Spleen (tissue), 11 donors: Measurements from ENCODE around the gene HCRTR2. TPM values are rescaled to one million over a fixed set of nuclear protein-coding genes. Genes with fewer than 3 reads are reported as not detected.

ENCODE experiments used
- DNase-seq: peaks from one replicate; pipeline ENCODE4 v3.0.0-alpha.2; 2020
- H3K27ac ChIP-seq, 8 donors: fragments of 200-600 bp; sonication (generic) in 7 of 8; 1 replicate in 4 of 8; 2 replicates in 4 of 8; pipeline versions ENCODE4 v1.5.0 to v1.8.0; 2016 to 2021; ENCODE audit warnings: inconsistent platforms in 4 of 8, mild to moderate bottlenecking in 4 of 8, moderate library complexity in 1 of 8
- H3K27me3 ChIP-seq, 7 donors: fragments of 200-600 bp; sonication (generic) in 6 of 7; replicated peaks in 1 of 7; 1 replicate in 4 of 7; 2 replicates in 3 of 7; pipeline versions ENCODE4 v1.5.0 to v1.8.0; 2016 to 2021; ENCODE audit warnings: inconsistent platforms in 3 of 7, mild to moderate bottlenecking in 1 of 7
- H3K36me3 ChIP-seq, 6 donors: fragments of 200-600 bp; sonication (generic) in 5 of 6; 1 replicate in 4 of 6; 2 replicates in 2 of 6; pipeline versions ENCODE4 v1.5.0 to v1.8.0; 2016 to 2021; ENCODE audit warnings: inconsistent platforms in 2 of 6
- H3K4me1 ChIP-seq, 6 donors: fragments of 200-600 bp; sonication (generic) in 5 of 6; 1 replicate in 3 of 6; 2 replicates in 3 of 6; pipeline versions ENCODE4 v1.5.0 to v1.8.0; 2016 to 2021; ENCODE audit warnings: inconsistent platforms in 3 of 6
- H3K4me3 ChIP-seq, 8 donors: fragments of 200-600 bp; sonication (generic) in 7 of 8; 1 replicate in 4 of 8; 2 replicates in 4 of 8; pipeline versions ENCODE4 v1.5.0 to v1.8.0; 2016 to 2021; ENCODE audit warnings: inconsistent platforms in 4 of 8, mild to moderate bottlenecking in 4 of 8, moderate library complexity in 2 of 8
- H3K9me3 ChIP-seq, 8 donors: fragments of 200-600 bp; sonication (generic) in 7 of 8; 1 replicate in 4 of 8; 2 replicates in 4 of 8; pipeline versions ENCODE4 v1.5.0 to v1.8.0; 2016 to 2021; ENCODE audit warnings: inconsistent platforms in 4 of 8
- CTCF ChIP-seq, 11 experiments: fragments of 200-600 bp in 7 of 11; fragments of 450-650 bp in 4 of 11; sonication (generic) in 4 of 11; IDR thresholded peaks in 8 of 11; conservative IDR thresholded peaks in 3 of 11; 1 replicate in 7 of 11; 2 replicates in 4 of 11; pipeline versions ENCODE4 v1.4.0 to v1.8.0; 2016 to 2021; ENCODE audit warnings: antibody characterized with exemption in 11 of 11, inconsistent platforms in 4 of 11, mild to moderate bottlenecking in 1 of 11
- POLR2A ChIP-seq, 3 donors: fragments of 450-650 bp; IDR thresholded peaks; one replicate each; pipeline ENCODE4 v1.5.1; 2017; ENCODE audit warnings: antibody characterized with exemption in 3 of 3, mild to moderate bottlenecking in 1 of 3
- POLR2AphosphoS5 ChIP-seq, 3 donors: sonication (generic); formaldehyde crosslinking; IDR thresholded peaks; one replicate each; pipeline ENCODE4 v1.5.1; 2017; ENCODE audit warnings: antibody characterized with exemption in 3 of 3
- WGBS, 5 donors: extraction: QIAGEN DNeasy Blood & Tissue Kit in 3 of 5; methylation state at CpG; one replicate each; pipeline versions ENCODE4 v1.1.5 to v1.1.7; 2013 to 2018; 5-methylcytosine and 5-hydroxymethylcytosine counted together
- intact Hi-C: fragments of 100-400 bp; cut with DNase I; formaldehyde crosslinking; loops from one replicate; pipeline ENCODE4 v1.15.0; 2023; ENCODE audit warnings: low total_unique reads
- polyA plus RNA-seq, 3 donors: library from polyadenylated mRNA; stranded (reverse); fragments of 200-250 nt; gene quantifications; one replicate each; pipeline ENCODE4 v1.2.1, GENCODE V29; 2013
- total RNA-seq, 7 donors: library from RNA; depleted of rRNA in 3 of 7; stranded (reverse); fragments of >200 nt in 3 of 7; fragmentation: NEBNext Ultra II Directional in 4 of 7; extraction: Animal tissue kit (Norgen Biotek cat#: 25700) in 4 of 7; gene quantifications; one replicate each; pipeline versions ENCODE4 v1.1.0 to v1.2.1, GENCODE V29; 2016 to 2021
- donor health status: healthy with polysubstance abuse.
- donor health status: DM: no; HTN: no; CAD: no; lungs with moderate emphysema.
- donor health status: DM: no; HTN: no; CAD: no.
- donor health status: Bipolar disorder and iron deficiency.
- donor health status: healthy.
- donor health status: DM: no; HTN: no; CAD: no.
- donor health status: DM: yes; HTN: yes; CAD: no.

Gene HCRTR2
- total and polyA plus RNA-seq, 10 donors = not detected

GRCh38 chr6:55260181-55260580 lies 85.9 kb downstream of the HCRTR2 start:
- intact Hi-C loops = no loop called here
- 72 to 92% (median 83%) methylated on average over 2 of the region's 2 CpGs for WGBS, 5 donors
- Histone ChIP-seq H3K9me3 (peaks cover 0 to 5% (median 0%) of the 10 kb centered on the region in 8 donors), H3K36me3 (no peaks in the 10 kb centered on the region), H3K27me3 (no peaks in the 10 kb centered on the region), H3K4me3 (no peak overlapping the region), H3K27ac (no peak overlapping the region), H3K4me1 (no peaks in the 10 kb centered on the region)
- no peak for DNase-seq
- TF ChIP-seq CTCF (IDR thresholded peaks at IDR 0.05 in 8 of 11, conservative IDR thresholded peaks at IDR 0.05 in 3 of 11) = no peak
- no peak for TF ChIP-seq POLR2AphosphoS5 (IDR thresholded peaks at IDR 0.05)
- no peak for TF ChIP-seq POLR2A (IDR thresholded peaks at IDR 0.05)

- TF ChIP-seq POLR2AphosphoS5 (IDR thresholded peaks at IDR 0.05) (no peak), POLR2A (IDR thresholded peaks at IDR 0.05) (no peak), CTCF (IDR thresholded peaks at IDR 0.05 in 8 of 11, conservative IDR thresholded peaks at IDR 0.05 in 3 of 11) (no peak)
- 79 to 86% (median 82%) methylated on average over 4 of the region's 4 CpGs for WGBS, 5 donors
- Histone ChIP-seq H3K27me3 (no peaks in the 10 kb centered on the region), H3K27ac (no peak overlapping the region), H3K4me1 (no peaks in the 10 kb centered on the region), H3K4me3 (no peak overlapping the region), H3K9me3 (peaks cover 0 to 13% (median 0%) of the 10 kb centered on the region in 8 donors), H3K36me3 (no peaks in the 10 kb centered on the region)
- no peak for DNase-seq
- intact Hi-C loops = no loop called here
Measured at GRCh38 chr6:55265409-55266114, 91.2 kb downstream of the HCRTR2 start.

GRCh38 chr6:55266896-55267295 lies 92.6 kb downstream of the HCRTR2 start:
- TF ChIP-seq CTCF (IDR thresholded peaks at IDR 0.05 in 8 of 11, conservative IDR thresholded peaks at IDR 0.05 in 3 of 11) (no peak), POLR2AphosphoS5 (IDR thresholded peaks at IDR 0.05) (no peak), POLR2A (IDR thresholded peaks at IDR 0.05) (no peak)
- Histone ChIP-seq H3K4me3 (no peak overlapping the region), H3K9me3 (peaks cover 0 to 8% (median 0%) of the 10 kb centered on the region in 8 donors), H3K27ac (no peak overlapping the region), H3K27me3 (no peaks in the 10 kb centered on the region), H3K4me1 (no peaks in the 10 kb centered on the region), H3K36me3 (no peaks in the 10 kb centered on the region)
- 56 to 83% (median 67%) methylated on average over 2 of the region's 2 CpGs for WGBS, 5 donors
- DNase-seq = no peak
- intact Hi-C loops = no loop called here

- no peaks in the 10 kb centered on the region for H3K4me1 ChIP-seq
- H3K27ac ChIP-seq = no peak overlapping the region
- no peak for DNase-seq
- no peaks in the 10 kb centered on the region for H3K27me3 ChIP-seq
- H3K4me3 ChIP-seq = no peak overlapping the region
- 25 to 31% (median 28%) methylated on average over 15 of the region's 15 CpGs for WGBS, 5 donors
- TF ChIP-seq POLR2AphosphoS5 (IDR thresholded peaks at IDR 0.05) (no peak), CTCF (IDR thresholded peaks at IDR 0.05 in 8 of 11, conservative IDR thresholded peaks at IDR 0.05 in 3 of 11) (no peak), POLR2A (IDR thresholded peaks at IDR 0.05) (no peak)
- intact Hi-C loops = no loop called here
- H3K9me3 ChIP-seq = no peaks in the 10 kb centered on the region
- no peaks in the 10 kb centered on the region for H3K36me3 ChIP-seq
Measured at GRCh38 chr6:55276745-55277530, 102.6 kb downstream of the HCRTR2 start.
